Colonic mucosa (tissue), 4 donors: ENCODE data around the gene RDH11. TPM values are rescaled to one million over a fixed set of nuclear protein-coding genes. Genes with fewer than 3 reads are reported as not detected.
A peak's percentile ranks its signal among the peaks of the same experiment; 100 is the strongest.
"Not testable (repeated sequence)": the region's sequence is repeated elsewhere in the genome, so short reads cannot be mapped to it uniquely, and the experiment has no call there.

Experiments used
- DNase-seq: peaks from one replicate; pipeline ENCODE4 v3.0.0-alpha.2; 2020
- H3K27ac ChIP-seq: fragments of 200-600 bp; one replicate; pipeline ENCODE4 v1.8.0; 2021
- H3K27me3 ChIP-seq: fragments of 200-600 bp; one replicate; pipeline ENCODE4 v1.8.0; 2021
- H3K36me3 ChIP-seq: fragments of 200-600 bp; one replicate; pipeline ENCODE4 v1.8.0; 2021
- H3K4me1 ChIP-seq: fragments of 200-600 bp; one replicate; pipeline ENCODE4 v1.8.0; 2021; ENCODE audit warnings: mild to moderate bottlenecking
- H3K4me3 ChIP-seq: fragments of 200-600 bp; one replicate; pipeline ENCODE4 v1.8.0; 2021
- H3K9ac ChIP-seq, 2 donors: one replicate each; pipeline ENCODE4 v1.7.0; 2013; ENCODE audit warnings: control low read depth in 2 of 2, low read depth in 2 of 2, low read length in 2 of 2
- H3K9me3 ChIP-seq: fragments of 200-600 bp; one replicate; pipeline ENCODE4 v1.8.0; 2021
- CTCF ChIP-seq: fragments of 200-600 bp; IDR thresholded peaks from one replicate; pipeline ENCODE4 v1.8.0; 2022; ENCODE audit warnings: antibody characterized with exemption, mild to moderate bottlenecking
- intact Hi-C: fragments of 100-400 bp; cut with DNase I; formaldehyde crosslinking; loops from one replicate; pipeline ENCODE4 v1.14.1; 2022
- total RNA-seq, 2 donors: library from RNA; stranded (reverse); fragmentation: NEBNext Ultra II Directional in 1 of 2; extraction: Animal tissue kit (Norgen Biotek cat#: 25700) in 1 of 2; gene quantifications; one replicate each; pipeline ENCODE4 v1.2.1, GENCODE V29; 2021
- donor health status: healthy.
- donor health status: DM: no; HTN: no; CAD: no.
- donor health status: DM: no; HTN: no; CAD: no.

RDH11 gene
- total RNA-seq, 2 donors from 2014 or later = 60.0 to 81.7 TPM

GRCh38 chr14:67704484-67705089, 9.0 kb upstream of the RDH11 start:
- no peak overlapping the region for H3K27ac ChIP-seq
- peak; percentile 52 for TF ChIP-seq CTCF
- intact Hi-C loops = loop anchor here (2.0 to 10.0 kb wide), 3 partner anchors 120 to 280 kb away; no protein-coding TSS in a partner anchor
- no peaks in the 10 kb centered on the region for H3K27me3 ChIP-seq
- H3K4me3 ChIP-seq = no peak overlapping the region
- no peak overlapping the region for H3K9ac ChIP-seq
- peak; percentile 40 for DNase-seq
- no peaks in the 10 kb centered on the region for H3K36me3 ChIP-seq
- no peaks in the 10 kb centered on the region for H3K9me3 ChIP-seq
- no peaks in the 10 kb centered on the region for H3K4me1 ChIP-seq

GRCh38 chr14:67703997-67704396, 8.4 kb upstream of the RDH11 start:
- no peak for TF ChIP-seq CTCF
- no peak overlapping the region for H3K9ac ChIP-seq
- DNase-seq = no peak
- intact Hi-C loops = loop anchor here (2.0 to 10.0 kb wide), 3 partner anchors 119 to 279 kb away; no protein-coding TSS in a partner anchor
- no peaks in the 10 kb centered on the region for H3K27me3 ChIP-seq
- no peak overlapping the region for H3K4me3 ChIP-seq
- H3K27ac ChIP-seq = no peak overlapping the region
- no peaks in the 10 kb centered on the region for H3K36me3 ChIP-seq
- H3K4me1 ChIP-seq = no peaks in the 10 kb centered on the region
- no peaks in the 10 kb centered on the region for H3K9me3 ChIP-seq

GRCh38 chr14:67701492-67701891, 5.9 kb upstream of the RDH11 start, which contains the start of gene RDH12:
RDH12 (plus strand) TSS chr14:67701886; CDS start chr14:67722643, 20,757 bp downstream.
- not testable (repeated sequence) for DNase-seq, H3K36me3 ChIP-seq
- intact Hi-C loops = loop anchor here (10.0 kb wide), 2 partner anchors 177 to 277 kb away; no protein-coding TSS in a partner anchor

GRCh38 chr14:67698179-67698578, 2.6 kb upstream of the RDH11 start:
- DNase-seq = no peak
- no peak for TF ChIP-seq CTCF
- no peaks in the 10 kb centered on the region for H3K36me3 ChIP-seq
- no peak overlapping the region for H3K27ac ChIP-seq
- H3K9me3 ChIP-seq = no peaks in the 10 kb centered on the region
- no peak overlapping the region for H3K4me3 ChIP-seq
- no peak overlapping the region for H3K9ac ChIP-seq
- intact Hi-C loops = no loop called here
- no peaks in the 10 kb centered on the region for H3K27me3 ChIP-seq
- H3K4me1 ChIP-seq = peaks cover 4% of the 10 kb centered on the region

More at GRCh38 chr14:67701492-67701891, 5.9 kb upstream of the RDH11 start, which contains the start of gene RDH12:
- H3K9ac ChIP-seq, H3K4me3 ChIP-seq, H3K27ac ChIP-seq, H3K9me3 ChIP-seq, H3K27me3 ChIP-seq, H3K4me1 ChIP-seq: not testable (repeated sequence)

- H3K4me3 ChIP-seq = no peak overlapping the region
- no peaks in the 10 kb centered on the region for H3K36me3 ChIP-seq
- H3K27ac ChIP-seq = no peak overlapping the region
- TF ChIP-seq CTCF = no peak
- DNase-seq = no peak
- intact Hi-C loops = no loop called here
- peaks cover 4% of the 10 kb centered on the region for H3K4me1 ChIP-seq
- no peaks in the 10 kb centered on the region for H3K27me3 ChIP-seq
- no peaks in the 10 kb centered on the region for H3K9me3 ChIP-seq
- H3K9ac ChIP-seq = no peak overlapping the region
These were observed 1.4 kb upstream of the RDH11 start for GRCh38 chr14:67697006-67697405.

GRCh38 chr14:67694791-67695393, 672 bp downstream of the RDH11 start:
- DNase-seq = peak; percentile 90
- H3K9me3 ChIP-seq = no peaks in the 10 kb centered on the region
- TF ChIP-seq CTCF = no peak
- H3K36me3 ChIP-seq = no peaks in the 10 kb centered on the region
- H3K4me1 ChIP-seq = peaks cover 4% of the 10 kb centered on the region
- peak overlapping the region; percentile 52 to 94 for H3K9ac ChIP-seq
- H3K4me3 ChIP-seq = peak overlapping the region; percentile 95
- intact Hi-C loops = no loop called here
- H3K27me3 ChIP-seq = no peaks in the 10 kb centered on the region
- peak overlapping the region; percentile 85 for H3K27ac ChIP-seq
